NB4 (cell line): ENCODE results near the gene A2M.

Experiments
- POLR2A ChIP-seq: IDR thresholded peaks from 2 replicates; pipeline ENCODE4 v1.6.1; 2011; ENCODE audit warnings: mild to moderate bottlenecking; ENCODE audit not compliant: insufficient read length; ENCODE audit errors: extremely low read depth
- TF ChIP-seq, protein P1 (sequence below): IDR thresholded peaks from one replicate; pipeline ENCODE4 v1.5.1; 2012; ENCODE audit warnings: low read depth, low read length

DNA sequence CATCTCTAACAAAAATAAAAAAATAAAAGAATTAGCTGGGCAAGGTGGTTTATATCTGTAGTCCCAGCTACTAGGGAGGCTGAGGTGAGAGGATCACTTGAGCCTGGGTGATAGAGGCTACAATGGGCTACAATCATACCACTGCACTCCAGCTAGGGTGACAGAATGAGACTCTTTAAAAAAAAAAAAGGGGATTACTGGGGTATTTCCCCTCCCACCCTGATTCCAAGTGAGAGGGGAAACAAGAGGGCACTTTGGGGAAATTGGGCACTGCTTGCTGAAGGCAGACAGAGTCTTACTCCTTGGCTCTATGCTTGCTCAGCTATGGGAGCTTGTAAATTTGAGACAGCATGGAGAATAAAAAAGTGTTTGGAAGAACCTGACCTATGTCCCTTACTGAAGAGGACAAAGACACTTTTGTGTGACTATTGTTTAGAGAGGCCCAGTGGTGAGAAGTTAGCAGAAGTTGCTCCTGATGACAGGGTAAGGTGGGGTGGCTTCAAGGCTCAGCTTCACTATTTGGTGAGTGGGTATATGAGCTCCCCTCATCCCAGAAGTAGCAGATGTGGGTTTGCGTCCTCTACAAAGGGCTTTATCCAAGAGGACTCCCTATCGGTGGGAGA is 82.3 kb downstream of the A2M start:
- TF ChIP-seq, protein P1, sequence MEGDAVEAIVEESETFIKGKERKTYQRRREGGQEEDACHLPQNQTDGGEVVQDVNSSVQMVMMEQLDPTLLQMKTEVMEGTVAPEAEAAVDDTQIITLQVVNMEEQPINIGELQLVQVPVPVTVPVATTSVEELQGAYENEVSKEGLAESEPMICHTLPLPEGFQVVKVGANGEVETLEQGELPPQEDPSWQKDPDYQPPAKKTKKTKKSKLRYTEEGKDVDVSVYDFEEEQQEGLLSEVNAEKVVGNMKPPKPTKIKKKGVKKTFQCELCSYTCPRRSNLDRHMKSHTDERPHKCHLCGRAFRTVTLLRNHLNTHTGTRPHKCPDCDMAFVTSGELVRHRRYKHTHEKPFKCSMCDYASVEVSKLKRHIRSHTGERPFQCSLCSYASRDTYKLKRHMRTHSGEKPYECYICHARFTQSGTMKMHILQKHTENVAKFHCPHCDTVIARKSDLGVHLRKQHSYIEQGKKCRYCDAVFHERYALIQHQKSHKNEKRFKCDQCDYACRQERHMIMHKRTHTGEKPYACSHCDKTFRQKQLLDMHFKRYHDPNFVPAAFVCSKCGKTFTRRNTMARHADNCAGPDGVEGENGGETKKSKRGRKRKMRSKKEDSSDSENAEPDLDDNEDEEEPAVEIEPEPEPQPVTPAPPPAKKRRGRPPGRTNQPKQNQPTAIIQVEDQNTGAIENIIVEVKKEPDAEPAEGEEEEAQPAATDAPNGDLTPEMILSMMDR, result no peak
- TF ChIP-seq POLR2A, result no peak
